Hepatocyte (in vitro differentiated cells): ENCODE data around the gene C19orf25.

Source experiments
- CTCF ChIP-seq: fragments of 200-600 bp; sonication (generic); IDR thresholded peaks from 2 replicates; pipeline ENCODE4 v1.5.1; 2016; ENCODE audit warnings: antibody characterized with exemption, mild to moderate bottlenecking; ENCODE audit not compliant: poor library complexity
- EZH2 ChIP-seq: fragments of 200-600 bp; sonication (generic); IDR thresholded peaks from 2 replicates; pipeline ENCODE4 v1.6.1; 2016; ENCODE audit warnings: antibody characterized with exemption, mild to moderate bottlenecking, borderline replicate concordance

- TF ChIP-seq EZH2 (peak; percentile 72), CTCF (no peak)
Observed at GRCh38 chr19:1446713-1447481, 32.1 kb downstream of the C19orf25 start.
